HG03139 (cell line): ENCODE data around the gene PRPS1.
"Not testable (repeated sequence)": the region's sequence is repeated elsewhere in the genome, so short reads cannot be mapped to it uniquely, and the experiment has no call there.

Experiments
- ATAC-seq: cut with Tn5 transposase; IDR thresholded peaks from one replicate; pipeline ENCODE4 v1.9.1; 2021; ENCODE audit not compliant: unreplicated experiment

PRPS1 gene

DNA sequence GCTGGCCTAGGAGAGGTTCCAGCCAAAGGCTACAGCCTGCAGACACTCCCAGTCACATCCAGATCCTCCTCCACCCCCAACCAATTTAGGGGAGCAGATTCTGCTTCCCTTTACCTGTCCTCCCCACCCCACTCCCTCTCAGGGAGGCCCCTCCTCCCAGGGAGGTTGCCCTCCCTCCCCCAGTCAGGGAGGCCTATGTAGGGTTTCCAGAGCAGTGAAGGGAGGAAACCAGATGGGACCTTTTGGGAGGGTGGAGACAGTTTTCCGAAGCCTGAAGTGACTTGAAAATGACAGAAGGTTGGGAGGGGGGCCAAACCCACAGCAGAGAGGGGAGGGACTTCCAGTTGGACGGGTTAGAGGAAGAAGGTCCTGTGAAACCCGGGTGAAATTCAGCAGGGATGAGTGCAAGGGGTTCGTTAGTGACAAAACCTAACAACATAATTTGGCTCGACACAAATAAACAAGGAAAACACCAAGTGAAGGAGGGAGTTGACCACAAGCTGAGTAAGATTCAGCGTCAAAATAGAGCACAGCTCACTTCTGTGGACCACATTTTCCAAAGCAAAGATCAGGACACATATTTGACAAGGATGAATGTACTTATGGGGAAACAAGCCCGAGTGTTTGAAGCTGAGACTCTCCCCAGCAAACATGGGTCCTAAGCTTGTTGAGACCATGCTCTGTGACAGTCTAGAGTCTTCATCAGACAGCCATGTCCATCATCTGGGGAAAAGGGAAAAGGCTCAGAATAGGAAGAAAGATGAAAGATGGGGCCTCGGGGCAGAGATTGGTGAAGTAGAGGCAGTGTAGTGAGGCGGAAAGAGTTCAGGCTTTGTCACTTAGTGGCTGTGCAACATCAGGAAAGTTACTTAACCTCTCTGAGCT, 46.4 kb downstream of the PRPS1 start:
- peak; percentile 11 for ATAC-seq

GRCh38 chrX:107675365-107675654, 47.0 kb downstream of the PRPS1 start:
- ATAC-seq = no peak

GRCh38 chrX:107675823-107676555, 47.7 kb downstream of the PRPS1 start:
- no peak for ATAC-seq

DNA sequence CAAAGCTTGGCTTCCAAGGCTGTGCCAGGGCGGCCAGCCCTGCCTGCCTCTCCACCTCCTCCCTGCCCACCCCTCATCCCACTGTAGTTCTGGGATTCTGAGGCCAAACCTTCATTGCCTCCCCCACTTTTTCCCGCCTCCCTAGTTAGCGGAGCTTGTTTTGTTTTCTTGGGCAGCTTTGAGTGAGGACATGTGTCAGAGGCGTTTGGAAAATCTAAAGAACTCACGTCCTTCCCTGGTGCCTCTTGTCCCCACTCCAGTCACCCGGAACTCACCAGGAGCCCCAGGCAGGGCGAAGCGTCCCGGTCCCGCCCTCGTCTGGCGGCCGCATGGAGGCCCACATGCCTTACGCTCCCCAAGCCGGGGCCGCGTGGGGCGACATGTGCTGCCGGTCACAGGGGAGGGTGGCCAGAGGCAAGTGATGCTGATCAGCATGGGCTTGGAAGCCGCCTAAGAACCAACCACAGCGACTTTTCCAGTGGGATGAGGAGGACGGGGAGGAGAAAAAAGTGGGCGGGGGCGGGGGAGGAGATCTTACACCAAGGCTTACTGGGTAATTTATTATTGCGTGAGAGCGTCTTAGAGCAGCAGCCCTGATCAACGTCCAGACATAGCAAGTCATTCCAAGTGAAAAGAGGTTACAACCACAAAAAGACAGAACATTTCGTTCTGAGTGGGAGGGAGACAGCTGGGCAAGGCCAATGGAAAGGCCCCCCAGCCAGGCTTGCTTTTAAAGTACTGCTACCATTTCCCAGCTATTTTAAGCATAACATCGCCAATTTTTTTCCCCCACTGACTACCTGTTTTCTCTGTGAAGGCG, 48.5 kb downstream of the PRPS1 start:
- ATAC-seq = no peak

- no peak for ATAC-seq
Measured at GRCh38 chrX:107677501-107677901, 49.2 kb downstream of the PRPS1 start.

DNA sequence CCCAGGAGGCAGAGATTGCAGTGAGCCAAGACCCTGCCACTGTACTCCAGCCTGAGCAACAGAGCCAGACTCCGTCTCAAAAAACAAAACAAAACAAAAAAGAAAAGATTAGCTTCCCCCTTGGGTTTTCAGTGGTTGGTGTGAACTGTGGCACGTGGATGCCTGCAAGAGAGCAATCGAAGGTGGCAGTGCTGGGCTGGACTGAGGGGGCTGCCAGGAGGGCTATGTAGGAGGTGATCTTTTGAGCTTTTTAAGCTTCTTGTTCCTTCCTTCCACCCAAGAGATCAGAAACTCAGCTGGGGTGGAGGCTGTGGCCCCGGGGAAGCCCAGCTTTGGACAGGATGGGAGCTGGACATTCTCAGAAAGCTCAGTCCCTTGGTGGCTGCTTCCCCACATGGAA, 49.6 kb downstream of the PRPS1 start:
- no peak for ATAC-seq

GRCh38 chrX:107678957-107679740, 50.8 kb downstream of the PRPS1 start:
- ATAC-seq = no peak

GRCh38 chrX:107682256-107682655, 53.9 kb downstream of the PRPS1 start:
- no peak for ATAC-seq

GRCh38 chrX:107683124-107683895, 55.0 kb downstream of the PRPS1 start:
- ATAC-seq = no peak

GRCh38 chrX:107683931-107684330, 55.6 kb downstream of the PRPS1 start:
- no peak for ATAC-seq

DNA sequence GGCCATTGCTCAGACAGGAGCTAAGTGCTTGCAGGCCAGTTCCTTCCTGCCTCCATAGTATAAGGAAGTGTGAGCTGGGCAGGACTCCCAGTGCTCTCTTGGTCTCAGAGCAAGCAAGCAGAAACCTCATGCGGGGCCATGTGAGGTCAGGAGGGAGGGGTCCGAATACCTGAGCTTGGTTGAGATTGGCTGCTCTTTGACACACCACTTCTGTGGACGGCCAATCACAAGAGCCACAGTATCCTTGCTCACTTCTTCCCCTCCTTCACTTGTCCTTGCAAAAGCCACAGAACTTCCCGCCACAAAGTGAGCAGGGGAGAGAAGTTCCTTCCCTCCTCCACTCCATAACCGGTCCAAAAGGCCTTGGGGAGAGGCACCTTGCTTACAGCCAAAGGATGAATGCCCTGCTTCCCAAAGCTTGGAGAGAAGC, 56.7 kb downstream of the PRPS1 start:
- peak; percentile 97 for ATAC-seq

GRCh38 chrX:107685586-107685985, 57.3 kb downstream of the PRPS1 start:
- not testable (repeated sequence) for ATAC-seq

DNA sequence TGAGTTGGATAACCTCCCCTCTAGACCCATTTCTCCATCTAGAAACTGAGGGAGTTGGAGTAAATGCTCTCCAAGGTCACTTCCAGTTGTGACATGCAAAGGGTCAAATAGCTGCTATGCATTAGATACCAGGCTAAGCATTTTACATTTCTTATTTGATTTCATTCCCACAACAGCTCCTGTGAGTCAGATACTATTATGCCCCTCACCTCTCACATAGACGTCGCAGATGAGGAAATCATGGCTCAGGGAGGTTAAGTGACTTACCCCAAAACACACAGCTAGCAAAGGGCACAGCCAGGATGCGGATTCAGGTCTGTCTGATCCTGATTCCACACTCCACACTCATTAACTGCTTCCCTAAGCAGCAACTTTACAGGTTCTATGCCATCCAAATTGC, 57.7 kb downstream of the PRPS1 start:
- ATAC-seq = no peak

DNA sequence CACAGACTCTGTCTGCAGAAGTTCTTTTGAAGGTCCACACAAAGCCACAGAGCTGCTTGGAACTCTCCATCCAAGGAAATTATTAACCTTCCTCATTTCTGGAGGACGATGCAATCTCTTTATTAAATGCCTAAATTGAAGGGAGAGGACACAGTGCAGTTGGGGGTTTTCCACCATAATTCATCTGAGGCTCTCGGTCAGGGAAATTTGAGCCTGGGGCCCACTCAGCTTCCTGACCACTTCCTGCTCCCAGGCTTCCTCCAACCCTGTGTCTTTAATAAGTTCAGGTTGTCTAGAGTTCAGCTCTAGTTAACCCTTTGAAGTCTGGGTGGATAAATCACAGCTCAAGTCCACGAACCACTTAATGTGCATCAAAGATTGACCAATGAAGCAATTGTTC, 58.5 kb downstream of the PRPS1 start:
- ATAC-seq = no peak

DNA sequence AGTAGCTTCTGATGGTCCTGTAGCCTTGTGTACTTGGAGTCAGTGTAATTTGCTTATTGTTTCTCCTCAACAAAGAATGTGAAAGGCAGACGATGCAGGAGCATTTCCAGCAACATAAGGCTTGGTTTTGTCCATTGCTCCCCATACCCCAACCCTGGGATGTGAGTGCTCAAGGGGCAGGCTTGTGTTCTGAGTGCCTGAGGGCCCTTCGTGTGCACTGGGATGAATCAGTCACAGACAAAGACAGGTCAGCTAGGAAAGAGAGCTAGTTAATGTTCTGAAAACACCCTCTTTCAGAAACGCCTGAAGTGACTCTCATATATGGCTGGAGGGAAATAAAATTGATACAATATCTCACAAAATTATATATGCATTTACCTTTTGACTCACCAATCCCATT, 59.1 kb downstream of the PRPS1 start:
- no peak for ATAC-seq

GRCh38 chrX:107691024-107691448, 62.7 kb downstream of the PRPS1 start:
- ATAC-seq = no peak

DNA sequence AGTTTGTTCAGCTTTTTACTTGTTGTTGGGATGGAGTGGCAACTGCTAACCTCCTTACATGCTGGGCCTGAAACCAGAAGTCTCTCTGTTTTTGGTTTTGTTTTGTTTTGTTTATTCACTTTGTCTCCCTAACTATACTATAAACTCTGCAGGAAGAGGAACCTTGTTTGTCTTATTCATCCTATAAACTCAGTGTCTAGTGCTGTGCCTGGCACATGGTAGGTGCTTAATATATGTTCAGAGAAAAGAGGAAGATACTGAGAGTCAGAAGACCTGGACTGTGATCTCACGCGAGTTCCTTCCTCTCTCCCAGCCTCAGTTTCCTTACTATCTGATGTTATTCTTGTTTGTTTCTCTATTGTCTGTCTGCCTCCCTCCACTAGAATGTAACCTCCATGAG, 71.3 kb downstream of the PRPS1 start:
- no peak for ATAC-seq

GRCh38 chrX:107700317-107700774, 72.0 kb downstream of the PRPS1 start:
- no peak for ATAC-seq
